SU-DHL-6 (cell line): Measurements from ENCODE around the gene TRIML1.

Experiments
- H2AFZ ChIP-seq: fragments of 200-600 bp; sonication (generic); 2 replicates; pipeline ENCODE4 v1.6.1; 2014; ENCODE audit warnings: low read depth, mild to moderate bottlenecking, moderate library complexity, mixed read lengths, antibody characterized with exemption, low read length; ENCODE audit not compliant: severe bottlenecking
- H3F3A ChIP-seq: fragments of 200-600 bp; shearing (Covaris generic); 2 replicates; pipeline ENCODE4 v1.6.0; 2016; ENCODE audit warnings: antibody characterized with exemption, mild to moderate bottlenecking; ENCODE audit not compliant: insufficient read depth
- H3K27ac ChIP-seq: fragments of 200-600 bp; sonication (generic); 2 replicates; pipeline ENCODE4 v1.5.1; 2016; ENCODE audit warnings: low read depth, mild to moderate bottlenecking, low read length, moderate library complexity, mixed read lengths
- H3K27me3 ChIP-seq: fragments of 200-600 bp; sonication (generic), shearing (Covaris generic); 2 replicates; pipeline ENCODE4 v1.6.0; 2014; ENCODE audit warnings: mild to moderate bottlenecking, low read length
- H3K36me3 ChIP-seq: fragments of 200-600 bp; sonication (generic); 2 replicates; pipeline ENCODE4 v1.6.1; 2014; ENCODE audit warnings: mild to moderate bottlenecking, low read length, mixed read lengths
- H3K4me2 ChIP-seq: fragments of 300-600, 200-600 bp; shearing (Covaris generic), sonication (generic); 2 replicates; pipeline ENCODE4 v1.6.0; 2014; ENCODE audit warnings: low read length, low read depth, mild to moderate bottlenecking; ENCODE audit not compliant: poor library complexity, severe bottlenecking
- H3K4me3 ChIP-seq: fragments of 200-600 bp; sonication (generic); 2 replicates; pipeline ENCODE4 v1.5.1; 2014; ENCODE audit warnings: antibody characterized with exemption, low read length, mild to moderate bottlenecking, mixed read lengths; ENCODE audit not compliant: insufficient read depth, poor library complexity, severe bottlenecking
- H3K79me2 ChIP-seq: fragments of 200-600 bp; sonication (generic); 2 replicates; pipeline ENCODE4 v1.6.1; 2014; ENCODE audit warnings: mild to moderate bottlenecking, low read length, moderate library complexity; ENCODE audit not compliant: insufficient read depth
- H3K9ac ChIP-seq: fragments of 200-600 bp; sonication (generic); 2 replicates; pipeline ENCODE4 v1.7.0; 2014; ENCODE audit warnings: mild to moderate bottlenecking, low read length
- H3K9me2 ChIP-seq: fragments of 200-600 bp; sonication (generic); replicated peaks from 2 replicates; pipeline ENCODE4 v1.6.1; 2014; ENCODE audit warnings: low read length; ENCODE audit not compliant: insufficient read depth
- H3K9me3 ChIP-seq: fragments of 200-600 bp; sonication (generic); 2 replicates; pipeline ENCODE4 v1.6.1; 2014; ENCODE audit warnings: low read length, mixed read lengths; ENCODE audit not compliant: insufficient read depth
- H4K20me1 ChIP-seq: fragments of 200-600 bp; sonication (generic); 2 replicates; pipeline ENCODE4 v1.6.1; 2014; ENCODE audit warnings: low read depth, mild to moderate bottlenecking, antibody characterized with exemption, low read length, moderate library complexity, mixed read lengths
- CTCF ChIP-seq: fragments of 200-600 bp; sonication (generic); IDR thresholded peaks from one replicate; pipeline ENCODE4 v1.5.1; 2017; ENCODE audit warnings: antibody characterized with exemption, mild to moderate bottlenecking, low read length, moderate library complexity; ENCODE audit not compliant: insufficient read depth, poor library complexity, severe bottlenecking
- EZH2phosphoT487 ChIP-seq: fragments of 200-600 bp; sonication (generic), shearing (Covaris generic); conservative IDR thresholded peaks from 2 replicates; pipeline ENCODE4 v1.6.1; 2018; ENCODE audit warnings: mild to moderate bottlenecking, antibody characterized with exemption, low read length, moderate library complexity, mixed read lengths

TRIML1 gene

GRCh38 chr4:188109157-188109755, 30.0 kb upstream of the TRIML1 start, which contains the start of gene TRIML2:
TSS of gene TRIML2 (minus strand) at chr4:188109603. CDS start at chr4:188105368, 4,235 bp downstream.
- no peak within 1 kb of the TSS for H3K9ac ChIP-seq
- no peak within 1 kb of the TSS for H2AFZ ChIP-seq
- H3K4me2 ChIP-seq, result no peak within 1 kb of the TSS
- H3F3A ChIP-seq, result no peaks in the 10 kb centered on the region
- H3K36me3 ChIP-seq, result no peaks in the 10 kb centered on the region
- no peak within 1 kb of the TSS for H3K4me3 ChIP-seq
- no peak within 1 kb of the TSS for H3K27ac ChIP-seq
- TF ChIP-seq CTCF (no peak), EZH2phosphoT487 (no peak)
- H3K79me2 ChIP-seq, result no peaks in the 10 kb centered on the region
- H4K20me1 ChIP-seq, result no peaks in the 10 kb centered on the region
- no peaks in the 10 kb centered on the region for H3K27me3 ChIP-seq
- no peaks in the 10 kb centered on the region for H3K9me3 ChIP-seq
- no peaks in the 10 kb centered on the region for H3K9me2 ChIP-seq

- Histone ChIP-seq H3K36me3 (no peaks in the 10 kb centered on the region), H2AFZ (no peak overlapping the region), H3K4me2 (no peak overlapping the region), H3K9ac (no peak overlapping the region), H3K9me3 (no peaks in the 10 kb centered on the region), H3K27me3 (no peaks in the 10 kb centered on the region), H3K9me2 (no peaks in the 10 kb centered on the region), H3K79me2 (no peaks in the 10 kb centered on the region), H3F3A (no peaks in the 10 kb centered on the region), H3K4me3 (no peak overlapping the region), H4K20me1 (no peaks in the 10 kb centered on the region), H3K27ac (no peak overlapping the region)
- no peak for TF ChIP-seq CTCF
- no peak for TF ChIP-seq EZH2phosphoT487
Observed at GRCh38 chr4:188110036-188110435, 29.2 kb upstream of the TRIML1 start.

GRCh38 chr4:188110741-188111471, 28.3 kb upstream of the TRIML1 start:
- H3K27ac ChIP-seq, result no peak overlapping the region
- no peak overlapping the region for H3K9ac ChIP-seq
- no peaks in the 10 kb centered on the region for H3K9me2 ChIP-seq
- no peaks in the 10 kb centered on the region for H4K20me1 ChIP-seq
- H3K4me2 ChIP-seq, result no peak overlapping the region
- no peak for TF ChIP-seq EZH2phosphoT487
- TF ChIP-seq CTCF, result no peak
- H3K27me3 ChIP-seq, result no peaks in the 10 kb centered on the region
- no peaks in the 10 kb centered on the region for H3F3A ChIP-seq
- no peaks in the 10 kb centered on the region for H3K9me3 ChIP-seq
- H3K79me2 ChIP-seq, result no peaks in the 10 kb centered on the region
- H3K36me3 ChIP-seq, result no peaks in the 10 kb centered on the region
- no peak overlapping the region for H3K4me3 ChIP-seq
- no peak overlapping the region for H2AFZ ChIP-seq
